Activated B cell treated with CpG ODN at 0.5 μM for 24 hours (primary cell): ENCODE data around the gene WSCD1. TPM values are rescaled to one million over a fixed set of nuclear protein-coding genes. Genes with fewer than 3 reads are reported as not detected.

Experiments used
- ATAC-seq: fragments of 200-7000 bp; cut with Tn5 transposase; one replicate; pipeline ENCODE4 v1.10.0; 2021; ENCODE audit warnings: low read depth, mild to moderate bottlenecking, moderate library complexity
- CTCF ChIA-PET: fragments of 350-600 bp; sonication (Branson Sonifier 250); formaldehyde crosslinking; loops from one replicate; lab custom pipeline; 2021; ENCODE audit warnings: antibody characterized with exemption; lab: Charles Lee
- POLR2A ChIA-PET: fragments of 350-600 bp; sonication (Branson Sonifier 250); formaldehyde crosslinking; loops from one replicate; lab custom pipeline; 2021; ENCODE audit warnings: antibody characterized with exemption; lab: Charles Lee
- DNase-seq: peaks from one replicate; pipeline ENCODE4 v3.0.0; 2022
- H3K27ac Mint-ChIP-seq: one replicate; pipeline ENCODE4 v1.8.0; 2020; ENCODE audit warnings: mixed read lengths
- H3K27me3 Mint-ChIP-seq: one replicate; pipeline ENCODE4 v1.8.0; 2021; ENCODE audit warnings: mixed read lengths
- H3K36me3 Mint-ChIP-seq: one replicate; pipeline ENCODE4 v1.8.0; 2021; ENCODE audit warnings: low read depth, mixed read lengths
- H3K4me1 Mint-ChIP-seq: one replicate; pipeline ENCODE4 v1.8.0; 2021; ENCODE audit warnings: mixed read lengths
- H3K4me3 Mint-ChIP-seq: one replicate; pipeline ENCODE4 v1.8.0; 2020; ENCODE audit warnings: mild to moderate bottlenecking, mixed read lengths
- H3K9me3 Mint-ChIP-seq: one replicate; pipeline ENCODE4 v1.8.0; 2020; ENCODE audit warnings: mixed read lengths
- CTCF ChIP-seq: fragments of 200-600 bp; IDR thresholded peaks from one replicate; pipeline ENCODE4 v1.8.0; 2022; ENCODE audit warnings: antibody characterized with exemption, mild to moderate bottlenecking
- intact Hi-C: fragments of 100-400 bp; cut with micrococcal nuclease; formaldehyde crosslinking; loops from one replicate; pipeline ENCODE4 v1.15.1; 2024
- total RNA-seq: library from RNA; stranded (reverse); gene quantifications from 2 replicates; pipeline ENCODE4 v1.2.3, GENCODE V29; 2022

Gene WSCD1
- total RNA-seq, 1 donor from 2014 or later, result not detected

- ATAC-seq, result no peak
- no peaks in the 10 kb centered on the region for H3K36me3 Mint-ChIP-seq
Measured at GRCh38 chr17:6077752-6078151, 7.6 kb downstream of the WSCD1 start.

GRCh38 chr17:6078458-6078871, 8.3 kb downstream of the WSCD1 start:
- ATAC-seq, result no peak
- CTCF ChIA-PET, result no interaction called here

More at GRCh38 chr17:6077752-6078151, 7.6 kb downstream of the WSCD1 start:
- CTCF ChIA-PET, result no interaction called here
- no peak for TF ChIP-seq CTCF
- Mint-ChIP-seq H3K4me1 (no peaks in the 10 kb centered on the region), H3K27ac (no peak overlapping the region), H3K27me3 (peaks cover 8% of the 10 kb centered on the region), H3K4me3 (no peak overlapping the region), H3K9me3 (no peaks in the 10 kb centered on the region)
- intact Hi-C loops, result no loop called here
- no peak for DNase-seq
- POLR2A ChIA-PET, result no interaction called here

GRCh38 chr17:6079155-6079888, 9.1 kb downstream of the WSCD1 start:
- Mint-ChIP-seq H3K36me3 (no peaks in the 10 kb centered on the region), H3K9me3 (no peaks in the 10 kb centered on the region), H3K27ac (no peak overlapping the region), H3K4me1 (no peaks in the 10 kb centered on the region), H3K4me3 (no peak overlapping the region), H3K27me3 (peaks cover 3% of the 10 kb centered on the region)
- POLR2A ChIA-PET, result no interaction called here
- no peak for TF ChIP-seq CTCF
- CTCF ChIA-PET, result no interaction called here
- intact Hi-C loops, result no loop called here
- no peak for DNase-seq
- no peak for ATAC-seq

More at GRCh38 chr17:6078458-6078871, 8.3 kb downstream of the WSCD1 start:
- Mint-ChIP-seq H3K27ac (no peak overlapping the region), H3K36me3 (no peaks in the 10 kb centered on the region), H3K4me3 (no peak overlapping the region), H3K4me1 (no peaks in the 10 kb centered on the region), H3K9me3 (no peaks in the 10 kb centered on the region), H3K27me3 (peaks cover 8% of the 10 kb centered on the region)
- no peak for TF ChIP-seq CTCF
- intact Hi-C loops, result no loop called here
- POLR2A ChIA-PET, result no interaction called here
- DNase-seq, result no peak

- no peaks in the 10 kb centered on the region for H3K36me3 Mint-ChIP-seq
- H3K9me3 Mint-ChIP-seq, result no peaks in the 10 kb centered on the region
- ChIA-PET CTCF (no interaction called here), POLR2A (no interaction called here)
- no peak overlapping the region for H3K4me3 Mint-ChIP-seq
- no peak overlapping the region for H3K27ac Mint-ChIP-seq
- intact Hi-C loops, result no loop called here
- no peak for DNase-seq
- H3K27me3 Mint-ChIP-seq, result no peaks in the 10 kb centered on the region
- H3K4me1 Mint-ChIP-seq, result no peaks in the 10 kb centered on the region
- TF ChIP-seq CTCF, result no peak
- ATAC-seq, result no peak
Measured at GRCh38 chr17:6079960-6080359, 9.8 kb downstream of the WSCD1 start.

GRCh38 chr17:6080711-6081430, 10.7 kb downstream of the WSCD1 start:
- POLR2A ChIA-PET, result no interaction called here
- CTCF ChIA-PET, result no interaction called here
- H3K4me3 Mint-ChIP-seq, result no peak overlapping the region

More at GRCh38 chr17:6080711-6081430, 10.7 kb downstream of the WSCD1 start:
- H3K4me1 Mint-ChIP-seq, result no peaks in the 10 kb centered on the region
- no peak for TF ChIP-seq CTCF
- H3K27me3 Mint-ChIP-seq, result no peaks in the 10 kb centered on the region
- no peak for ATAC-seq
- intact Hi-C loops, result no loop called here
- no peaks in the 10 kb centered on the region for H3K9me3 Mint-ChIP-seq
- no peak overlapping the region for H3K27ac Mint-ChIP-seq
- DNase-seq, result no peak
- no peaks in the 10 kb centered on the region for H3K36me3 Mint-ChIP-seq
